ENCODE measurements around the gene ARPP21. TPM values are rescaled to one million over a fixed set of nuclear protein-coding genes. Genes with fewer than 3 reads are reported as not detected.
"Not testable (repeated sequence)": the region's sequence is repeated elsewhere in the genome, so short reads cannot be mapped to it uniquely, and the experiment has no call there.

Gene ARPP21
- total RNA-seq, 4 donors from 2014 or later, result under 0.01 to 0.33 (median 0.13) TPM; not detected in 1

- Histone ChIP-seq H3K27me3 (no peaks in the 10 kb centered on the region), H3K4me3 (no peak overlapping the region), H3K36me3 (no peaks in the 10 kb centered on the region), H3K9me3 (no peaks in the 10 kb centered on the region), H3K4me1 (no peaks in the 10 kb centered on the region), H3K27ac (replicated peaks in 1 of 4) (no peak overlapping the region)
- WGBS, result 83% methylated on average over 1 of the region's 1 CpG
- DNase-seq (ENCODE audit: extremely low spot score), result no peak
- intact Hi-C loops (cut with DNase I), result no loop called here
- TF ChIP-seq POLR2A (IDR thresholded peaks at IDR 0.05; ENCODE audit: low read depth), result no peak
- no peak for TF ChIP-seq EP300 (IDR thresholded peaks at IDR 0.05)
- no peak for TF ChIP-seq POLR2AphosphoS5 (IDR thresholded peaks at IDR 0.05)
- no peak for TF ChIP-seq CTCF (IDR thresholded peaks at IDR 0.05)
Observed at GRCh38 chr3:35617370-35617769, 22.0 kb upstream of the ARPP21 start.

DNA sequence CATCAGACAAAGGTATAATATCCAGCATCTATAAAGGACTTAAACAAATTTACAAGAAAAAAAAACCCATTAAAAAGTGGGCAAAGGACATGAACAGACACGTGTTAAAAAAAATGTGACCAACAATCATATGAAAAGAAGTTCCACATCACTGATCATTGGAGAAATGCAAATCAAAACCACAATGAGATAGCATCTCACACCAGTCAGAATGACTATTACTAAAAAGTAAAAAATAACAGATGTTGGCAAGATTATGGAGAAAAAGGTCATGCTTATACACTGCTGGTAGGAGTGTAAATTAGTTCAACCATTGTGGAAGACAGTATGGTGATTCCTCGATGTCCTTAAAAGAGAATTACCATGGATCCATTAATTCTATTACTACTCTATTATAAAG is 19.1 kb upstream of the ARPP21 start:
- H3K4me3 ChIP-seq; H3K27ac ChIP-seq (replicated peaks in 1 of 4); DNase-seq (ENCODE audit: extremely low spot score); H3K9me3 ChIP-seq; H3K4me1 ChIP-seq; intact Hi-C loops (cut with DNase I); H3K36me3 ChIP-seq; H3K27me3 ChIP-seq: not testable (repeated sequence)
- WGBS, result 92% methylated on average over 2 of the region's 2 CpGs

GRCh38 chr3:35624698-35625097 is 14.6 kb upstream of the ARPP21 start:
- Histone ChIP-seq H3K9me3 (no peaks in the 10 kb centered on the region), H3K27ac (replicated peaks in 1 of 4) (no peak overlapping the region), H3K27me3 (no peaks in the 10 kb centered on the region), H3K4me1 (no peaks in the 10 kb centered on the region), H3K36me3 (no peaks in the 10 kb centered on the region), H3K4me3 (no peak overlapping the region)
- intact Hi-C loops (cut with DNase I), result no loop called here
- no peak for DNase-seq (ENCODE audit: extremely low spot score)
- WGBS, result 89% methylated on average over 2 of the region's 2 CpGs
- TF ChIP-seq POLR2A (IDR thresholded peaks at IDR 0.05; ENCODE audit: low read depth) (no peak), POLR2AphosphoS5 (IDR thresholded peaks at IDR 0.05) (no peak)

DNA sequence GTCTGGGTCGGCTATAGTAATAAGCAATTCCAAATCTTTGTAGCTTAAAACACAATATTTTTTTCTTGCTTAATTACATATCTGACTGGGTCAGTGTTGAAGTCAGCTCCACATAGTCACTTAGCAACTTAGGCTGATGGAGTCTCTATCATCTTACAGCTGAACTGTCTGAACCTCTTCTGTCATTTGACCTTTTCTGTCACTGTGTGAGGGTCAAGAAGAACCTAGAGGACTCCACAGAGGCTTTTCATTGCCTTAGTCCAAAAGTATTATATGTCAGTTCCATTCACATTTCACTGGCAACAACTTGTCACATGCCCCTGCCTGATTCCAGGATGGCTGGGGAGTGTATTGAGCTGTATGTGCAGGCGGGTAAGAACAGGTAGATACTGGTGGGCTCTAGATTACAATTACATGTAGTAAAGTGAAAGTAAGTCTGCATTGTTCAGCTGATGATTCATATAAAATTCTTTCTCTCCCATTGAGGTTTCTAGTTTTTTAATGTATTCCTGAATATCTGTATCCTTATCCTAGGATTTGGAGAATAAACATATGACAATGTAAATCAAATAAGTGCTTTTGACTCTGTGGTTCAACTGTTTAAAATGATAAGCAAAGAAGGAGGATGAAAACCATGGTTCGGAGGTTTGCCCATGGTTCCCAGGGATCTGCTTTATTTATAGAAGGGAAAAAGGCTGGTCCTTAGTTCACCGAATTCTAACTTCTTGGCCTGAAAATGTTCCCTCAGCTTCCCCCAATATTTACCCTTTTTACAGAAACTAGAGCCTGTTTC is 5.8 kb upstream of the ARPP21 start:
- no peak for DNase-seq (ENCODE audit: extremely low spot score)
- no peaks in the 10 kb centered on the region for H3K4me1 ChIP-seq
- no peak overlapping the region for H3K4me3 ChIP-seq
- intact Hi-C loops (cut with DNase I), result no loop called here
- no peaks in the 10 kb centered on the region for H3K36me3 ChIP-seq
- no peaks in the 10 kb centered on the region for H3K9me3 ChIP-seq
- no peak overlapping the region for H3K27ac ChIP-seq (replicated peaks in 1 of 4)
- peaks cover 0 to 6% (median 0%) of the 10 kb centered on the region in 4 donors for H3K27me3 ChIP-seq
- WGBS, result 49% methylated on average over 4 of the region's 4 CpGs
- TF ChIP-seq POLR2AphosphoS5 (IDR thresholded peaks at IDR 0.05) (no peak), CTCF (IDR thresholded peaks at IDR 0.05) (no peak), EP300 (IDR thresholded peaks at IDR 0.05) (no peak), POLR2A (IDR thresholded peaks at IDR 0.05; ENCODE audit: low read depth) (no peak)

DNA sequence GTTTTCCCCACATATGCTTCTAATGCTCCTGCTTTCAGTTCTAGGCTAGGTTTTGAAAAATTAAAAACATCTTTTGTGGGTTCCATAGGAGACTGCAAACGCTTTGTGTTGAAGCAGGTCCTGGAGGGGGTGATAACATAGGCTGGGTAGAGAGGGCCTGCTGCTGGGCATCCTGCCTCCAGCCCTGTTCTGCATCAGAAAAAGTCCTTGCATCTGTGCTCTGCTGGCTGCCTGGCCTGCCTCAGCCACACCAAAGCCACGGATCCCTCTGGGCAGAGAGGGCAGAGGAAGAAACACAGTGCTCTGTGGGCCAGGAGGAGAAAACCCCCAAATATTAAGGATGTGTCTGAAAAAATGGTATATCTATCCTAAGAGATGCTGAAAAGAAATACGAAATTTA is 3.9 kb upstream of the ARPP21 start:
- TF ChIP-seq EP300 (IDR thresholded peaks at IDR 0.05) (no peak), POLR2AphosphoS5 (IDR thresholded peaks at IDR 0.05) (no peak), CTCF (IDR thresholded peaks at IDR 0.05) (no peak), POLR2A (IDR thresholded peaks at IDR 0.05; ENCODE audit: low read depth) (no peak)
- WGBS, result 86% methylated on average over 3 of the region's 3 CpGs
- H3K36me3 ChIP-seq, result no peaks in the 10 kb centered on the region
- no peaks in the 10 kb centered on the region for H3K9me3 ChIP-seq
- no peak overlapping the region for H3K27ac ChIP-seq (replicated peaks in 1 of 4)
- intact Hi-C loops (cut with DNase I), result no loop called here
- peaks cover 4 to 24% (median 13%) of the 10 kb centered on the region in 4 donors for H3K27me3 ChIP-seq
- H3K4me3 ChIP-seq, result no peak overlapping the region
- peaks cover 10 to 15% (median 14%) of the 10 kb centered on the region in 4 donors for H3K4me1 ChIP-seq
- no peak for DNase-seq (ENCODE audit: extremely low spot score)
